Stomach (tissue), 9 donors: ENCODE results near the gene TRIP13. TPM values are rescaled to one million over a fixed set of nuclear protein-coding genes. Genes with fewer than 3 reads are reported as not detected.
A peak's percentile ranks its signal among the peaks of the same experiment; 100 is the strongest.
"Not testable (repeated sequence)": the region's sequence is repeated elsewhere in the genome, so short reads cannot be mapped to it uniquely, and the experiment has no call there.

Experiments used
- DNase-seq, 2 donors: peaks; one replicate each; pipeline versions ENCODE4 v3.0.0 to v3.0.0-alpha.2; 2013 to 2019
- H3K27ac ChIP-seq, 5 donors: fragments of 200-600 bp in 4 of 5; sonication (generic) in 4 of 5; one replicate each; pipeline ENCODE4 v1.5.1; 2013 to 2019; ENCODE audit warnings: mild to moderate bottlenecking in 1 of 5, moderate library complexity in 1 of 5
- H3K27me3 ChIP-seq, 3 donors: fragments of 200-600 bp; sonication (generic); one replicate each; pipeline ENCODE4 v1.5.1; 2017 to 2019; ENCODE audit warnings: mixed run types in 1 of 3
- H3K36me3 ChIP-seq, 4 donors: fragments of 200-600 bp; sonication (generic); 1 replicate in 3 of 4; 2 replicates in 1 of 4; pipeline ENCODE4 v1.5.1; 2016 to 2019
- H3K4me1 ChIP-seq, 4 donors: fragments of 200-600 bp; sonication (generic); one replicate each; pipeline ENCODE4 v1.5.1; 2016 to 2019
- H3K4me3 ChIP-seq, 4 donors: fragments of 200-600 bp; sonication (generic) in 3 of 4; one replicate each; pipeline ENCODE4 v1.5.1; 2016 to 2019; ENCODE audit warnings: mild to moderate bottlenecking in 1 of 4
- H3K9me3 ChIP-seq, 4 donors: fragments of 200-600 bp; sonication (generic); one replicate each; pipeline ENCODE4 v1.5.1; 2016 to 2019
- EP300 ChIP-seq: sonication (generic); formaldehyde crosslinking; IDR thresholded peaks from one replicate; pipeline ENCODE4 v1.6.1; 2017; ENCODE audit warnings: antibody characterized with exemption
- POLR2A ChIP-seq, 4 donors: fragments of 450-650 bp; IDR thresholded peaks; one replicate each; pipeline ENCODE4 v1.6.1; 2016; ENCODE audit warnings: antibody characterized with exemption in 4 of 4, control low read depth in 2 of 4, mild to moderate bottlenecking in 1 of 4, moderate library complexity in 1 of 4
- POLR2AphosphoS5 ChIP-seq, 3 donors: sonication (generic); formaldehyde crosslinking; IDR thresholded peaks; one replicate each; pipeline ENCODE4 v1.6.1; 2016; ENCODE audit warnings: antibody characterized with exemption in 3 of 3
- WGBS, 5 donors: extraction: QIAGEN DNeasy Blood & Tissue Kit in 3 of 5; methylation state at CpG; one replicate each; pipeline versions ENCODE4 v1.1.5 to v1.1.7; 2013 to 2018; 5-methylcytosine and 5-hydroxymethylcytosine counted together
- intact Hi-C: fragments of 100-400 bp; cut with DNase I; formaldehyde crosslinking; loops from one replicate; pipeline ENCODE4 v1.15.1; 2023; ENCODE audit warnings: low total_unique reads
- polyA plus RNA-seq, 3 donors: library from polyadenylated mRNA; stranded (reverse); fragments of 200-250 nt; gene quantifications; one replicate each; pipeline ENCODE4 v1.2.3, GENCODE V29; 2013
- total RNA-seq, 5 donors: library from RNA; depleted of rRNA; stranded (reverse); fragments of >200 nt; gene quantifications; one replicate each; pipeline versions ENCODE4 v1.1.0 to v1.2.3, GENCODE V29; 2014 to 2016
- TF ChIP-seq, protein P1 (sequence below), 7 experiments: fragments of 450-650 bp in 4 of 7; fragments of 200-600 bp in 3 of 7; sonication (generic) in 3 of 7; IDR thresholded peaks; one replicate each; pipeline ENCODE4 v1.5.1; 2016 to 2019; ENCODE audit warnings: antibody characterized with exemption in 7 of 7, control low read depth in 2 of 7, mild to moderate bottlenecking in 1 of 7
- donor health status: healthy with polysubstance abuse.
- donor health status: Bipolar disorder and iron deficiency.
- donor health status: healthy.

The TRIP13 gene
- total and polyA plus RNA-seq, 8 donors, result 0.58 to 10.4 (median 3.5) TPM; not detected in 1

DNA sequence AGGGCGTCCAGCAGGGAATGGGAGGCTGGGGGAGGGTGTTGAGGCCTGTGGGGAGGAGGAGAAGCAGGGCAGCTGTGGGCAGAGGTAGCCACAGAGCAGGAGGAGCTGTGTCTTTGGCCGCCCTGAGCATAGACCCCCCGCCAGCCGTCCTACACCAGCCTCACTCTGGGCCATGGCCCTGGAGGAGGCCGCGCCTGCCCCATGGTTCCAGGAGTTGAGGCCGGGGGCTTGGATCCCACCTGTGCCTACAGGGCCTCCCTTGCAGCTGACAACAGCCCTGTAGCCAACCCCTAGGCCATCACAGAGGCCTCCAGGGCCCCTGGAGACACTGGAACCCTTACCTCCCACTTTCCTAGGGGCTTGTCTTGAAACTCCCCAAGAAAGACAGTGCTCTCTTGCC, 44.9 kb upstream of the TRIP13 start:
- Histone ChIP-seq H3K4me1 (peaks cover 8 to 19% (median 17%) of the 10 kb centered on the region in 4 donors), H3K36me3 (peaks cover 0 to 15% (median 2%) of the 10 kb centered on the region in 4 donors), H3K27me3 (peaks cover 3 to 39% (median 20%) of the 10 kb centered on the region in 3 donors)
- H3K9me3 ChIP-seq, H3K27ac ChIP-seq, H3K4me3 ChIP-seq, DNase-seq: not testable (repeated sequence)
- 71 to 100% (median 92%) methylated on average over 1 to 6 of the region's 7 CpGs for WGBS, 5 donors
- intact Hi-C loops, result loop anchor here (5.0 kb wide), 1 partner anchor 90 kb away; no protein-coding TSS in a partner anchor

DNA sequence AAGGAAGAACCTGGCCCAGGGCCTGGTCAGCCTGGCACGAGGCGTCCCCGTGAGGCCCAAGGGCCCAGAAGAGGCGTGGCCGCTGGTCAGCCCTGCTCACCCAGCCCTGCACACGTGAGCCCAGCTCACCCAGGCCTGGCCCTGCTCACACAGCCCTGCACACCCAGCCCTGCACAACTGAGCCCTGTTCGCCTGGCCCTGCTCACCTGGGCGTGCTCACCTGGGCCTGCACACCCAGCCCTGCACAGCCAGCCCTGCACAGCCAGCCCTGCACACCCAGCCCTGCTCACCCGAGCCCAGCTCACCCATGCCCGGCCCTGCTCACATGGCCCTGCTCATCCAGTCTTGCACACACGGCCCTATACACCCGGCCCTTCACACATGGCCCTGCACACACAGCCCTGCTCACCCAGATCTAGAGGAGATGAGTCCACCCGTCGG, 44.0 kb upstream of the TRIP13 start:
- intact Hi-C loops, result loop anchor here (5.0 kb wide), 1 partner anchor 91 kb away; no protein-coding TSS in a partner anchor
- peaks cover 3 to 48% (median 27%) of the 10 kb centered on the region in 3 donors for H3K27me3 ChIP-seq
- 73 to 90% (median 75%) methylated on average over 8 to 14 of the region's 14 CpGs for WGBS, 5 donors
- peaks cover 0 to 12% (median 0%) of the 10 kb centered on the region in 4 donors for H3K36me3 ChIP-seq
- DNase-seq, result peak in 1 of 2 donors; percentile 34
- no peak overlapping the region for H3K27ac ChIP-seq
- TF ChIP-seq POLR2A (IDR thresholded peaks at IDR 0.05), result no peak
- no peak for TF ChIP-seq EP300
- peaks cover 8 to 19% (median 17%) of the 10 kb centered on the region in 4 donors for H3K4me1 ChIP-seq
- no peak overlapping the region for H3K4me3 ChIP-seq
- no peaks in the 10 kb centered on the region for H3K9me3 ChIP-seq

DNA sequence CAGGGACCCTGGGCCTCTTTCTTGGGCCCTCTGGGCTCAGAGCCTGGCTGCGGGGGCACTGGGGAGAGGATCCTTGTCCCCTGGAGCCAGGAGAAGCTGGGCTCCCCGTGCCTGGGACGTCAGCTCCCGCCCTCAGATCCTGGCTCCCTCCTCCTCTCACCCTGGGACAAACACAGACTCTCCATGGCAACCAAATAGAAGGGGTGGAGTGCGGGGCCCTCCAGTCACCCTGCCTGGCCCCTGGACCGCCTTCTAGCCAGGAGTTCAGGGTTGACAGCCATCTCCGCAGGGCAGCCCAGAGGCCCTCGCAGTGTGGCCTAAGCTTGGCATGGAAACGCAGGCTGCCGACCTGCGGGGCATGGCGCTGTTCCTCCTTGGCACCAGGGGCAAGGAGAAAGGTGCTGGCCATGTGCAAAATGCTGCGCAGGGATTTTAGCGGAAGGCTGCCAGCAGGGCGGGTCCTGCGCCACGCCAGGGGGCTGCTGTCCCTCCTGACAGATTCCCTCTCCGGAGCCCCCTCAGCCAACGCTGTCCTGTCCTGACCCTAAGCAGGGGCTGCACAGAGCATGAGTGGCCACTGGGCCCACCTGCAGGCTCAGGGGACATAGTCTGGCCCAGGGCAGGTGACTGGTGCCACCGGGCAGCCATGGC, 42.9 kb upstream of the TRIP13 start:
- no peak for TF ChIP-seq POLR2A (IDR thresholded peaks at IDR 0.05)
- no peak for TF ChIP-seq POLR2AphosphoS5 (IDR thresholded peaks at IDR 0.05)
- TF ChIP-seq EP300, result no peak
- TF ChIP-seq, protein P1, sequence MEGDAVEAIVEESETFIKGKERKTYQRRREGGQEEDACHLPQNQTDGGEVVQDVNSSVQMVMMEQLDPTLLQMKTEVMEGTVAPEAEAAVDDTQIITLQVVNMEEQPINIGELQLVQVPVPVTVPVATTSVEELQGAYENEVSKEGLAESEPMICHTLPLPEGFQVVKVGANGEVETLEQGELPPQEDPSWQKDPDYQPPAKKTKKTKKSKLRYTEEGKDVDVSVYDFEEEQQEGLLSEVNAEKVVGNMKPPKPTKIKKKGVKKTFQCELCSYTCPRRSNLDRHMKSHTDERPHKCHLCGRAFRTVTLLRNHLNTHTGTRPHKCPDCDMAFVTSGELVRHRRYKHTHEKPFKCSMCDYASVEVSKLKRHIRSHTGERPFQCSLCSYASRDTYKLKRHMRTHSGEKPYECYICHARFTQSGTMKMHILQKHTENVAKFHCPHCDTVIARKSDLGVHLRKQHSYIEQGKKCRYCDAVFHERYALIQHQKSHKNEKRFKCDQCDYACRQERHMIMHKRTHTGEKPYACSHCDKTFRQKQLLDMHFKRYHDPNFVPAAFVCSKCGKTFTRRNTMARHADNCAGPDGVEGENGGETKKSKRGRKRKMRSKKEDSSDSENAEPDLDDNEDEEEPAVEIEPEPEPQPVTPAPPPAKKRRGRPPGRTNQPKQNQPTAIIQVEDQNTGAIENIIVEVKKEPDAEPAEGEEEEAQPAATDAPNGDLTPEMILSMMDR (IDR thresholded peaks at IDR 0.05), result no peak
- Histone ChIP-seq H3K4me3 (peak overlapping the region; percentile 31 to 40 (median 36)), H3K9me3 (no peaks in the 10 kb centered on the region), H3K27ac (no peak overlapping the region), H3K4me1 (peaks cover 8 to 19% (median 17%) of the 10 kb centered on the region in 4 donors), H3K27me3 (peaks cover 3 to 58% (median 27%) of the 10 kb centered on the region in 3 donors), H3K36me3 (peaks cover 0 to 8% (median 0%) of the 10 kb centered on the region in 4 donors)
- intact Hi-C loops, result loop anchor here (5.0 kb wide), 1 partner anchor 92 kb away; no protein-coding TSS in a partner anchor
- 31 to 50% (median 33%) methylated on average over 2 to 20 of the region's 20 CpGs for WGBS, 5 donors
- peak; percentile 48 to 91 for DNase-seq

DNA sequence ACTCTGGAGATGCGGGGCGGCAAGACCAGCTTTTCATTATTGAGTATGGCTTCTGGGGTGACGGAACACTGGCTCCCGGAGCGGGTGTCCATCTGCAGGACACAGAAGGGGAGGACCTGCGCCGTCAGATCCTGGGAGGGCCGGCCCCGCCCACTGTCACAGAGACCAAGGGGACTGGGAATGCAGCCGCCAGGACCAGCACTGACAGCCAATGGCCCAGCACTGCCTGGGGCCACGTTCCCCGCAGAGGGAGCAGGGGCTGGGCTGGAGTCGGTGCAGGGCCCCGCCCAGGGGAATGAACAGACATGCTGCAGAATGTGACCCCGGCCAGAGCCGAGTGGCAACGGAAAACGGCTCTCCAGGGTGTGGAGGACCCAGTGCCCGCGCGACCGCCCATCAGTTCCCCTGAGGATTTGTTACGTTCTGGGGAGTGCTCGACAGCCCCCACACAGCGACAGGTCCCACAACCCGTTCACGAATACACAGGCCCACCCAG, 42.1 kb upstream of the TRIP13 start, which contains the start of gene ZDHHC11:
TSS of gene ZDHHC11 (minus strand) at position 476 of the 496 bp plus-strand sequence. CDS start at position 92, 384 bp downstream.
- Histone ChIP-seq H3K4me3 (peak within 1 kb of the TSS; percentile 31 to 40 (median 36)), H3K4me1 (peaks cover 8 to 19% (median 17%) of the 10 kb centered on the region in 4 donors), H3K9me3 (no peaks in the 10 kb centered on the region), H3K36me3 (peaks cover 0 to 6% (median 0%) of the 10 kb centered on the region in 4 donors), H3K27ac (no peak within 1 kb of the TSS), H3K27me3 (peaks cover 3 to 66% (median 27%) of the 10 kb centered on the region in 3 donors)
- intact Hi-C loops, result no loop called here
- no peak for TF ChIP-seq EP300
- TF ChIP-seq POLR2A (IDR thresholded peaks at IDR 0.05), result no peak
- peak in 1 of 3 donors; percentile 14 for TF ChIP-seq POLR2AphosphoS5 (IDR thresholded peaks at IDR 0.05)
- peak; percentile 81 to 84 for DNase-seq
- 27 to 48% (median 41%) methylated on average over 18 to 27 of the region's 27 CpGs for WGBS, 5 donors

DNA sequence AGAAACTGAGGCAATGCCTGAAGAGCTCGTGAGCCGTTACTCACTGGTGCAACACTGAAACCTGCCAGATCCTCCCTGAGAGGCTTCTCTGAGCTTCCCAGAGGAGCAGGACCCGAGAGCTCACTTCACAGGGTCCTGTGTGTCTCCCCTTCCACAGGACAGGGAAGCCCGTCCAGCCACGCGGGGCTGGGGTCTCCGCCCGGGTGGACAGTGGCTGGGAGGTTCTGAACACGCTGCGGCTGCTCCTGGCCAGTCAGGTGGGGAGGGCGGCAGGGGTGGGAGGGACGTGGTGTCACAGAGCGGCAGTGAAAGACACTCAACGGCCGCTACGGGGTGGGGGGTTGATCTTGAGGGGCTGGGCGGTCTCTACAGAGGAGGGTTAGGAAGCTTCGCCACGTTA, 41.6 kb upstream of the TRIP13 start:
- Histone ChIP-seq H3K27me3 (peaks cover 3 to 69% (median 27%) of the 10 kb centered on the region in 3 donors), H3K9me3 (no peaks in the 10 kb centered on the region), H3K27ac (no peak overlapping the region), H3K4me1 (peaks cover 8 to 19% (median 17%) of the 10 kb centered on the region in 4 donors), H3K36me3 (peaks cover 0 to 6% (median 0%) of the 10 kb centered on the region in 4 donors), H3K4me3 (peak overlapping the region in 1 of 4 donors; percentile 38)
- DNase-seq, result no peak
- TF ChIP-seq EP300, result no peak
- TF ChIP-seq POLR2A (IDR thresholded peaks at IDR 0.05), result no peak
- TF ChIP-seq, protein P1 (IDR thresholded peaks at IDR 0.05), result no peak
- no peak for TF ChIP-seq POLR2AphosphoS5 (IDR thresholded peaks at IDR 0.05)
- intact Hi-C loops, result no loop called here
- WGBS, 5 donors, result 37 to 53% (median 45%) methylated on average over 17 to 19 of the region's 19 CpGs
